Tibial nerve (tissue), 3 donors: ENCODE data around the gene GJB1.

Experiments
- POLR2A ChIP-seq, 2 donors: fragments of 450-650 bp; IDR thresholded peaks; one replicate each; pipeline ENCODE4 v1.6.1; 2017; ENCODE audit warnings: antibody characterized with exemption in 2 of 2, mild to moderate bottlenecking in 2 of 2, moderate library complexity in 2 of 2
- TF ChIP-seq, protein P1 (sequence below), 5 experiments: fragments of 200-600 bp in 3 of 5; fragments of 450-650 bp in 2 of 5; sonication (generic) in 3 of 5; IDR thresholded peaks; one replicate each; pipeline ENCODE4 v1.5.1; 2016 to 2019; ENCODE audit warnings: antibody characterized with exemption in 5 of 5, mild to moderate bottlenecking in 3 of 5, moderate library complexity in 2 of 5

DNA sequence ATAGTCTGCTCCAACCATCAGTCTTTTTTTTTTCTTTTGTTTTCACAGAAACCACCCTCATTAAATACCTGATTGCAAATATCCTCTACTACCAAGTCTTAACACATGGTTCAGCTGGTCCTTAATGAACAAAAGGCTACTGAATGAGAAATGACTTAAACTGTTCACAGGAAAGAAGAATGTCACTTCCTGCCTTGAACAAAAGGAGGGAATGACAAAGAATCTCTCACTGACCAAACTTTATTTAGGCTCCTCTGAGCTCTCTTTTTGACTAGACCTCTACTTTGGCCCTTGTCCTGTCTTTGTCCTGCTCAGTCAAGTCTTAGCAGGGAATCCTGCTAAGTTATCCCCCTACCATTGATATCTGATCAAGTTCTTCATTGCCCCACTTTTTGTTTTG, 31.8 kb upstream of the GJB1 start:
- TF ChIP-seq, protein P1, sequence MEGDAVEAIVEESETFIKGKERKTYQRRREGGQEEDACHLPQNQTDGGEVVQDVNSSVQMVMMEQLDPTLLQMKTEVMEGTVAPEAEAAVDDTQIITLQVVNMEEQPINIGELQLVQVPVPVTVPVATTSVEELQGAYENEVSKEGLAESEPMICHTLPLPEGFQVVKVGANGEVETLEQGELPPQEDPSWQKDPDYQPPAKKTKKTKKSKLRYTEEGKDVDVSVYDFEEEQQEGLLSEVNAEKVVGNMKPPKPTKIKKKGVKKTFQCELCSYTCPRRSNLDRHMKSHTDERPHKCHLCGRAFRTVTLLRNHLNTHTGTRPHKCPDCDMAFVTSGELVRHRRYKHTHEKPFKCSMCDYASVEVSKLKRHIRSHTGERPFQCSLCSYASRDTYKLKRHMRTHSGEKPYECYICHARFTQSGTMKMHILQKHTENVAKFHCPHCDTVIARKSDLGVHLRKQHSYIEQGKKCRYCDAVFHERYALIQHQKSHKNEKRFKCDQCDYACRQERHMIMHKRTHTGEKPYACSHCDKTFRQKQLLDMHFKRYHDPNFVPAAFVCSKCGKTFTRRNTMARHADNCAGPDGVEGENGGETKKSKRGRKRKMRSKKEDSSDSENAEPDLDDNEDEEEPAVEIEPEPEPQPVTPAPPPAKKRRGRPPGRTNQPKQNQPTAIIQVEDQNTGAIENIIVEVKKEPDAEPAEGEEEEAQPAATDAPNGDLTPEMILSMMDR (IDR thresholded peaks at IDR 0.05), result no peak
- no peak for TF ChIP-seq POLR2A (IDR thresholded peaks at IDR 0.05)
